Upper lobe of left lung (tissue), 6 donors: ENCODE results near the gene WDR41. TPM values are rescaled to one million over a fixed set of nuclear protein-coding genes. Genes with fewer than 3 reads are reported as not detected.
"Not testable (repeated sequence)": the region's sequence is repeated elsewhere in the genome, so short reads cannot be mapped to it uniquely, and the experiment has no call there.

Experiments
- ATAC-seq, 2 donors: fragments of 200-7000 bp; cut with Tn5 transposase; one replicate each; pipeline ENCODE4 v1.9.1; 2022; ENCODE audit warnings: mild to moderate bottlenecking in 2 of 2, moderate library complexity in 2 of 2; ENCODE audit not compliant: low FRiP score in 2 of 2
- DNase-seq, 2 donors: peaks; one replicate each; pipeline ENCODE4 v3.0.0-alpha.2; 2019 to 2020
- H3K27ac ChIP-seq, 4 donors: fragments of 200-600 bp; sonication (generic); one replicate each; pipeline ENCODE4 v1.5.1; 2016 to 2019
- H3K27me3 ChIP-seq, 4 donors: fragments of 200-600 bp; sonication (generic); one replicate each; pipeline ENCODE4 v1.5.1; 2017 to 2019
- H3K36me3 ChIP-seq, 4 donors: fragments of 200-600 bp; sonication (generic); one replicate each; pipeline ENCODE4 v1.5.1; 2016 to 2019
- H3K4me1 ChIP-seq, 4 donors: fragments of 200-600 bp; sonication (generic); one replicate each; pipeline ENCODE4 v1.5.1; 2018 to 2019
- H3K4me3 ChIP-seq, 4 donors: fragments of 200-600 bp; sonication (generic); one replicate each; pipeline ENCODE4 v1.5.1; 2017 to 2019; ENCODE audit warnings: mild to moderate bottlenecking in 2 of 4, moderate library complexity in 1 of 4
- H3K9me3 ChIP-seq, 4 donors: fragments of 200-600 bp; sonication (generic); one replicate each; pipeline ENCODE4 v1.5.1; 2018 to 2019
- EP300 ChIP-seq, 4 donors: sonication (generic); formaldehyde crosslinking; IDR thresholded peaks; one replicate each; pipeline ENCODE4 v1.5.1; 2017; ENCODE audit warnings: antibody characterized with exemption in 4 of 4, control low read depth in 2 of 4
- POLR2A ChIP-seq, 4 donors: fragments of 450-650 bp; IDR thresholded peaks; one replicate each; pipeline ENCODE4 v1.5.1; 2016 to 2017; ENCODE audit warnings: antibody characterized with exemption in 4 of 4, mild to moderate bottlenecking in 2 of 4
- POLR2AphosphoS5 ChIP-seq, 2 donors: sonication (generic); formaldehyde crosslinking; IDR thresholded peaks; one replicate each; pipeline ENCODE4 v1.5.1; 2017; ENCODE audit warnings: antibody characterized with exemption in 2 of 2
- WGBS, 2 donors: methylation state at CpG; one replicate each; pipeline ENCODE4 v1.1.5; 2017 to 2018; 5-methylcytosine and 5-hydroxymethylcytosine counted together
- total RNA-seq, 6 donors: library from RNA; depleted of rRNA in 4 of 6; stranded (reverse); fragments of >200 nt in 4 of 6; gene quantifications; one replicate each; pipeline versions ENCODE4 v1.1.0 to v1.2.1, GENCODE V29; 2016 to 2021
- TF ChIP-seq, protein P1 (sequence below), 6 experiments: fragments of 450-650 bp in 4 of 6; fragments of 200-600 bp in 2 of 6; sonication (generic) in 2 of 6; IDR thresholded peaks; one replicate each; pipeline ENCODE4 v1.5.1; 2016 to 2019; ENCODE audit warnings: antibody characterized with exemption in 6 of 6
- donor health status: DM: no; HTN: no; CAD: no; lungs with moderate emphysema.
- donor health status: DM: no; HTN: yes; CAD: no; lungs with severe emphysema.

The WDR41 gene
- total RNA-seq, 6 donors from 2014 or later, result 13.9 to 69.9 (median 36.6) TPM

DNA sequence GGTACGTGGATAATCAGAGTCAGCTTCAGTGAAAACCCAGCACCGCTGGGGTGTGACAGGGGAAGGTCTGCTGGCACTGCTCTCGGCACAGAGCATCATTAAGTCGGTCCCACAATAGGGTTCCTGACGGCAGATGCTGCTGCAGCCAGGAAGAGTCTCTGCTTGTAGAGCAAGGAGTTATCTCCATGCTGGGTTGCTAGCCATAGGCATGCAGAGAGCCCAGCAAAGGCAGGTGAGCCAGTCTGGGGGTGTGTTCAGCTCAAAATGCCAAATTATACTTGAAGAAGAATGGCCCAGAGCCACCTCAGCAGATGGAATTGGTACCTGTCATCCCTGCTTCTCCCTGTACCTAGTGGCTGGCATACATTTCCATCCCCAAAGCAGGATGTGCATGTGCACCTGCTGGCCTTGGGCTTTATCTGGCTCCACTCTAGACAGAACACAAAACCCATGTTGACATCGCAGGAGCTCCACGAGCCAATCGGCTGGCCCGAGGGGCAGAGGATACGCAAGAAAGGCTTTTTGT, 100.8 kb downstream of the WDR41 start:
- Histone ChIP-seq H3K27ac (no peak overlapping the region), H3K36me3 (no peaks in the 10 kb centered on the region), H3K4me3 (no peak overlapping the region), H3K9me3 (no peaks in the 10 kb centered on the region), H3K4me1 (peaks cover 0 to 5% (median 0%) of the 10 kb centered on the region in 4 donors), H3K27me3 (no peaks in the 10 kb centered on the region)
- no peak for DNase-seq
- TF ChIP-seq, protein P1, sequence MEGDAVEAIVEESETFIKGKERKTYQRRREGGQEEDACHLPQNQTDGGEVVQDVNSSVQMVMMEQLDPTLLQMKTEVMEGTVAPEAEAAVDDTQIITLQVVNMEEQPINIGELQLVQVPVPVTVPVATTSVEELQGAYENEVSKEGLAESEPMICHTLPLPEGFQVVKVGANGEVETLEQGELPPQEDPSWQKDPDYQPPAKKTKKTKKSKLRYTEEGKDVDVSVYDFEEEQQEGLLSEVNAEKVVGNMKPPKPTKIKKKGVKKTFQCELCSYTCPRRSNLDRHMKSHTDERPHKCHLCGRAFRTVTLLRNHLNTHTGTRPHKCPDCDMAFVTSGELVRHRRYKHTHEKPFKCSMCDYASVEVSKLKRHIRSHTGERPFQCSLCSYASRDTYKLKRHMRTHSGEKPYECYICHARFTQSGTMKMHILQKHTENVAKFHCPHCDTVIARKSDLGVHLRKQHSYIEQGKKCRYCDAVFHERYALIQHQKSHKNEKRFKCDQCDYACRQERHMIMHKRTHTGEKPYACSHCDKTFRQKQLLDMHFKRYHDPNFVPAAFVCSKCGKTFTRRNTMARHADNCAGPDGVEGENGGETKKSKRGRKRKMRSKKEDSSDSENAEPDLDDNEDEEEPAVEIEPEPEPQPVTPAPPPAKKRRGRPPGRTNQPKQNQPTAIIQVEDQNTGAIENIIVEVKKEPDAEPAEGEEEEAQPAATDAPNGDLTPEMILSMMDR (IDR thresholded peaks at IDR 0.05), result no peak
- TF ChIP-seq POLR2AphosphoS5 (IDR thresholded peaks at IDR 0.05), result no peak
- TF ChIP-seq EP300 (IDR thresholded peaks at IDR 0.05), result no peak
- no peak for TF ChIP-seq POLR2A (IDR thresholded peaks at IDR 0.05)
- no peak for ATAC-seq
- WGBS, 2 donors, result 90 to 97% methylated on average over 9 to 10 of the region's 10 CpGs

DNA sequence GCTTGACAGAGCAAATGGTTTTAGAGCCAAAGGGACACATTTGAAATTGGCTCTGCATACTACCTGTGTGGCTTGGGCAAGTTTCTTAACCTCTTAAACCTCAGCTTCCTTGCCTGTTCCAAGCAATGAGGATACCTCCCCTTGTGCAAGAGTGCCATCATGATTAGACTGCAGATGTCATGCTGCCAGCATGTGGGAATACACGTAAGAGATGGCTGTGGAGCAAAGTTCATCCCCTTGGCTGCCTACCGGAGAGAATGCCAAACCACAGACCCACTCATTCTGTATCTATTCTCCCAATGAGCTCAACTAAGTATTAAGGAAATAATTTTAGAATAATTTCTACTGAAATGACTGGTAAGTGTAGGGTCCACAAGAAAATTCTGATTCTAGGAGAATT, 101.3 kb downstream of the WDR41 start:
- peaks cover 0 to 5% (median 0%) of the 10 kb centered on the region in 4 donors for H3K4me1 ChIP-seq
- H3K4me3 ChIP-seq, result no peak overlapping the region
- DNase-seq (no peak), ATAC-seq (peak in 1 of 2 donors; percentile 40)
- no peaks in the 10 kb centered on the region for H3K36me3 ChIP-seq
- no peak overlapping the region for H3K27ac ChIP-seq
- no peaks in the 10 kb centered on the region for H3K9me3 ChIP-seq
- TF ChIP-seq POLR2AphosphoS5 (IDR thresholded peaks at IDR 0.05), result no peak
- TF ChIP-seq, protein P1 (IDR thresholded peaks at IDR 0.05), result no peak
- TF ChIP-seq EP300 (IDR thresholded peaks at IDR 0.05), result no peak
- TF ChIP-seq POLR2A (IDR thresholded peaks at IDR 0.05), result no peak
- no peaks in the 10 kb centered on the region for H3K27me3 ChIP-seq
- 82 to 88% methylated on average over 2 of the region's 2 CpGs for WGBS, 2 donors

DNA sequence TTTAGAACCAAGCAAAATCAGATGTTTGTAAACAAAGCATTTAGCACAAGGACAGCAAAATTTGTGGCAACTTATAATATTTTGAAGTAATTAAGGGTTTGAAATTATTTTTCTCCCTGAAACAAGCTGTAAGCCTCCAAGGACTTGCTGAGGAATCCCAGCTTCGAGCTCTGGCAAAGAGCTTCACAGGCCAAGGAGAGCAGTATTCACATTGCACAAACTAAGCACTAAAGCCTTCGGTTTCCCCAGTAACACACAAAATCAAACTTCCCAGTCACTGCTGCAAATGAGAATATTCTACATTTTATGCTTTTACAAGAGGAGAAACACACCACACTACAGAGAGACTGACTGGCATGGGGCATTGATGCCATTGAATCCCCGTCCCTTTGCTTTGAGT, 101.9 kb downstream of the WDR41 start:
- WGBS, 2 donors, result 69 to 73% methylated on average over 3 of the region's 3 CpGs
- no peak overlapping the region for H3K4me3 ChIP-seq
- ATAC-seq (no peak), DNase-seq (no peak)
- H3K27ac ChIP-seq, result no peak overlapping the region
- TF ChIP-seq POLR2AphosphoS5 (IDR thresholded peaks at IDR 0.05), result no peak
- TF ChIP-seq POLR2A (IDR thresholded peaks at IDR 0.05), result no peak
- TF ChIP-seq EP300 (IDR thresholded peaks at IDR 0.05), result no peak
- TF ChIP-seq, protein P1 (IDR thresholded peaks at IDR 0.05), result no peak
- no peaks in the 10 kb centered on the region for H3K9me3 ChIP-seq
- H3K27me3 ChIP-seq, result no peaks in the 10 kb centered on the region
- H3K4me1 ChIP-seq, result peaks cover 0 to 5% (median 0%) of the 10 kb centered on the region in 4 donors
- no peaks in the 10 kb centered on the region for H3K36me3 ChIP-seq

DNA sequence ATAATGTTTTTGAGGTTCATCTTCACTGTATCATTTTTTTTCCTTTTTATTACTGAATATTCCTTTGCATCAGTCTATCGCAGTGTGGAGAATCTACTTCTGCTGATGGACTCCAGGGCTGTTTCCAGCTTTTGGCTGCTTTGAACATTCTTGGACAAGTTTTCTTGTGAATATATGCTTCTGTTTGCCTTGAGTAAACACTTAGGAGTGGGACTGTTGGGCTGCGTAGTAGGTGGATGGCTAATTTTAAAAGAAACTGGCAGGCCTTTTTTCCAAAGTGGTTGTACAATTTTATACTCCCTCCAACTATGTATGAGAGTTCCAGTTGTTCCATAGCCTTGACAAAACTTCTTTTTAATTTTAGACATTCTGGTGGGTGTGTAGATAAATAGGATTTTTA, 102.4 kb downstream of the WDR41 start:
- H3K27ac ChIP-seq, result no peak overlapping the region
- no peak for DNase-seq

DNA sequence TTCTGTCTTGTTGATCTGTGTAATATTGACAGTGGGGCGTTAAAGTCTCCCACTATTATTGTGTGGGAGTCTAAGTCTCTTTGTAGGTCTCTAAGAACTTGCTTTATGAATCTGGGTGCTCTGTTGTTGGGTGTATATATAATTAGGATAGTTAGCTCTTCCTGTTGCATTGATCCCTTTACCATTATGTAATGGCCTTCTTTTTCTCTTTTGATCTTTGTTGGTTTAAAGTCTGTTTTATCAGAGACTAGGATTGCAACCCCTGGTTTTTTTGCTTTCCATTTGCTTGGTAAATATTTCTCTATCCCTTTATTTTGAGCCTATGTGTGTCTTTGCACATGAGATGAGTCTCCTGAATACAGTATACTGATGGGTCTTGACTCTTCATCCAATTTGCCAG, 105.8 kb downstream of the WDR41 start:
- H3K4me1 ChIP-seq, H3K4me3 ChIP-seq: not testable (repeated sequence)

More for the DNA sequence above, 102.4 kb downstream of the WDR41 start:
- Histone ChIP-seq H3K4me3 (no peak overlapping the region), H3K36me3 (no peaks in the 10 kb centered on the region), H3K4me1 (peaks cover 0 to 5% (median 0%) of the 10 kb centered on the region in 4 donors), H3K27me3 (no peaks in the 10 kb centered on the region), H3K9me3 (no peaks in the 10 kb centered on the region)
- WGBS, 2 donors, result 67 to 68% methylated on average over 2 of the region's 2 CpGs
- no peak for TF ChIP-seq POLR2A (IDR thresholded peaks at IDR 0.05)
- TF ChIP-seq POLR2AphosphoS5 (IDR thresholded peaks at IDR 0.05), result no peak
- peak in 1 of 2 donors; percentile 22 for ATAC-seq

DNA sequence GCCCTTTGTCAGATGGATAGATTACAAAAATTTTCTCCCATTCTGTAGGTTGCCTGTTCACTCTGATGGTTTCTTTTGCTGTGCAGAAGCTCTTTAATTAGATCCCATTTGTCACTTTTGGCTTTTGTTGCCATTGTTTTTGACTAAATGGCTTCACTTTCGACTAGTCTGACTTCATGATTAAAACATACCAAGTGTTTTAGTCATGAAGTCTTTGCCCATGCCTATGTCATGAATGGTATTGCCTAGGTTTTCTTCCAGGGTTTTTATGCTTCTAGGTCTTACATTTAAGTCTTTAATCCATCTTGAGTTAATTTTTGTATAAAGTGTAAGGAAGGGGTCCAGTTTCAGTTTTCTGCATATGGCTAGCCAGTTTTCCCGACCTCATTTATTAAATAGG, 108.8 kb downstream of the WDR41 start:
- not testable (repeated sequence) for H3K9me3 ChIP-seq, DNase-seq, ATAC-seq, H3K27ac ChIP-seq, H3K4me3 ChIP-seq, H3K27me3 ChIP-seq, H3K4me1 ChIP-seq, H3K36me3 ChIP-seq
- 96 to 100% methylated on average over 2 of the region's 2 CpGs for WGBS, 2 donors

More for the DNA sequence above, 105.8 kb downstream of the WDR41 start:
- not testable (repeated sequence) for H3K27me3 ChIP-seq, ATAC-seq, H3K27ac ChIP-seq, H3K36me3 ChIP-seq, DNase-seq, H3K9me3 ChIP-seq
- 86 to 94% methylated on average over 1 of the region's 1 CpG for WGBS, 2 donors

Other genes with a start within 250 kb of the WDR41 start
- not detected for gene OTP, start 146.4 kb upstream of the WDR41 start, total RNA-seq